Mucosa of descending colon (tissue), 3 donors: ENCODE results near the gene GLG1. TPM values are rescaled to one million over a fixed set of nuclear protein-coding genes. Genes with fewer than 3 reads are reported as not detected.
"Not testable (repeated sequence)": the region's sequence is repeated elsewhere in the genome, so short reads cannot be mapped to it uniquely, and the experiment has no call there.

Source experiments
- ATAC-seq: fragments of 200-7000 bp; cut with Tn5 transposase; one replicate; pipeline ENCODE4 v1.9.1; 2020; ENCODE audit warnings: mild to moderate bottlenecking, moderate library complexity
- DNase-seq, 3 donors: peaks; one replicate each; pipeline ENCODE4 v3.0.0-alpha.2; 2020
- H3K36me3 ChIP-seq: fragments of 200-600 bp; one replicate; pipeline ENCODE4 v1.8.0; 2021; ENCODE audit warnings: low read depth, mild to moderate bottlenecking
- H3K4me1 ChIP-seq: fragments of 200-600 bp; one replicate; pipeline ENCODE4 v1.8.0; 2021; ENCODE audit warnings: low read depth, mild to moderate bottlenecking
- H3K4me3 ChIP-seq: fragments of 200-600 bp; one replicate; pipeline ENCODE4 v1.8.0; 2021; ENCODE audit warnings: mild to moderate bottlenecking
- H3K9me3 ChIP-seq: fragments of 200-600 bp; one replicate; pipeline ENCODE4 v1.8.0; 2021; ENCODE audit warnings: mild to moderate bottlenecking
- CTCF ChIP-seq: fragments of 200-600 bp; IDR thresholded peaks from one replicate; pipeline ENCODE4 v1.8.0; 2022; ENCODE audit warnings: antibody characterized with exemption, mild to moderate bottlenecking
- intact Hi-C, 2 donors: fragments of 100-400 bp; cut with DNase I in 1 of 2; cut with micrococcal nuclease in 1 of 2; formaldehyde crosslinking; loops; one replicate each; pipeline versions ENCODE4 v1.11.0 to v1.11.1; 2022; cut with DNase I, micrococcal nuclease
- total RNA-seq, 3 donors: library from RNA; stranded (reverse); fragmentation: NEBNext Ultra II Directional in 2 of 3; extraction: Animal tissue kit (Norgen Biotek cat#: 25700) in 2 of 3; gene quantifications; one replicate each; pipeline versions ENCODE4 v1.2.1 to v1.2.4, GENCODE V29; 2021 to 2023
- donor health status: DM: no; HTN: no; CAD: no; lungs with moderate emphysema.
- donor health status: DM: no; HTN: no; CAD: no.
- donor health status: DM: no; HTN: yes; CAD: no.

GLG1 gene
- total RNA-seq, 3 donors from 2014 or later: 91.3 to 122 (median 99.7) TPM

- Histone ChIP-seq H3K4me3 (no peak overlapping the region), H3K36me3 (no peaks in the 10 kb centered on the region), H3K4me1 (no peaks in the 10 kb centered on the region), H3K9me3 (no peaks in the 10 kb centered on the region)
- no peak for ATAC-seq
- DNase-seq: no peak
- intact Hi-C loops: no loop called here
- TF ChIP-seq CTCF: no peak
Observed at GRCh38 chr16:74524926-74525325, 82.0 kb downstream of the GLG1 start.

GRCh38 chr16:74524117-74524516 is 82.8 kb downstream of the GLG1 start:
- Histone ChIP-seq H3K36me3 (no peaks in the 10 kb centered on the region), H3K9me3 (no peaks in the 10 kb centered on the region), H3K4me3 (no peak overlapping the region), H3K4me1 (no peaks in the 10 kb centered on the region)
- ATAC-seq: no peak
- DNase-seq: no peak
- TF ChIP-seq CTCF: no peak
- intact Hi-C loops: no loop called here

GRCh38 chr16:74523706-74524105 is 83.2 kb downstream of the GLG1 start:
- intact Hi-C loops, H3K36me3 ChIP-seq, ATAC-seq, H3K4me3 ChIP-seq, H3K9me3 ChIP-seq, DNase-seq, H3K4me1 ChIP-seq: not testable (repeated sequence)

GRCh38 chr16:74522160-74522559 is 84.8 kb downstream of the GLG1 start:
- ATAC-seq (no peak), DNase-seq (no peak)
- H3K4me3 ChIP-seq: no peak overlapping the region
- intact Hi-C loops: no loop called here
- no peaks in the 10 kb centered on the region for H3K4me1 ChIP-seq
- no peaks in the 10 kb centered on the region for H3K36me3 ChIP-seq
- no peaks in the 10 kb centered on the region for H3K9me3 ChIP-seq
- TF ChIP-seq CTCF: no peak

GRCh38 chr16:74521691-74522090 is 85.2 kb downstream of the GLG1 start:
- intact Hi-C loops: no loop called here
- H3K4me3 ChIP-seq: no peak overlapping the region
- DNase-seq (no peak), ATAC-seq (no peak)
- TF ChIP-seq CTCF: no peak
- no peaks in the 10 kb centered on the region for H3K9me3 ChIP-seq
- no peaks in the 10 kb centered on the region for H3K36me3 ChIP-seq
- H3K4me1 ChIP-seq: no peaks in the 10 kb centered on the region

GRCh38 chr16:74518934-74519333 is 88.0 kb downstream of the GLG1 start:
- not testable (repeated sequence) for H3K4me3 ChIP-seq

GRCh38 chr16:74511961-74512360 is 95.0 kb downstream of the GLG1 start:
- no peak for ATAC-seq
- intact Hi-C loops: no loop called here
- no peak overlapping the region for H3K4me3 ChIP-seq
- no peaks in the 10 kb centered on the region for H3K4me1 ChIP-seq
- no peak for TF ChIP-seq CTCF
- no peak for DNase-seq
- H3K36me3 ChIP-seq: no peaks in the 10 kb centered on the region
- no peaks in the 10 kb centered on the region for H3K9me3 ChIP-seq

More at GRCh38 chr16:74518934-74519333, 88.0 kb downstream of the GLG1 start:
- ATAC-seq, DNase-seq, intact Hi-C loops, H3K9me3 ChIP-seq, H3K4me1 ChIP-seq, H3K36me3 ChIP-seq: not testable (repeated sequence)
